Measurements from ENCODE around the gene MACIR. TPM values are rescaled to one million over a fixed set of nuclear protein-coding genes. Genes with fewer than 3 reads are reported as not detected.

Gene MACIR
- total and polyA plus RNA-seq, 9 of the 15 experiments (the other 6 are each of a cell fraction or from before 2014, with no cell fraction given), result 1.4 to 11.6 (median 9.4) TPM

DNA sequence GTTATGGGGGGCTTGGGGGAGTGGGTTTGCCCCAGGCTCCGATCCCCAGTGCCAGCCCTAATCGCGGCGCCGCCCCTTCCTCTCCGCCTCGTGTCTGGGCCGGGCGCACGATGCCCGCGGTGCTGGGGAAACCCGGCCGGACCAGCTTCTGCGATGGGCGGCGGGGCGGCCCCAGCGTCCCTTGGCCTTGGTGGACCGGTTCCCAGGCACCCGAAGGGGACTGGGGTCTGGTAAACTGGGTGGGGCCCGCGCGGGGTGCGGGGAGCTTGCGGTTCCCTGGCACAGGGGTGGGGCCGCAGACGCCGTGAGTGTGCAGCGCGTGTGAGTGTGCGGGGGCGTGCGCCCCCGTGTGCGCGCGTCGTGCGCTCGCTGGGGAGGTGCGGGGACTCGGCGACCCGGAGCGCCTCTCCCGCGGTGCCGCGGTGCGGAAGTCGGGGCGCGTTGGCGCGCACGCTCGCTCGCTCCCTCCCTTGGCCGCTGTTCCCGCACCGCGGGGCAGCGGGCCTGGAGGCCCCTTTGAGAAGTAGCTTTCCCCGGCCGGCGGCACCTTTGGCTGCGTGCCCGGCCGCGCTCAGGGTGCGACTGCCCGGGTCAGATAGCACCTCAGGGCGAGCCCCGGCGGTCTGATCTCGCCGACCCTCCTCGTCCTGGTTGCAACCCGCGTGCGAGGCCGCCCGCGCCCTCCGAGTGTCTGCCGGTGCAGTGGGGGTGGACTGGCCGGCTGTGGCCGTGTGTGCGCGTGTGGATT lies 568 bp downstream of the MACIR start (continued):
- TF ChIP-seq, protein P1, sequence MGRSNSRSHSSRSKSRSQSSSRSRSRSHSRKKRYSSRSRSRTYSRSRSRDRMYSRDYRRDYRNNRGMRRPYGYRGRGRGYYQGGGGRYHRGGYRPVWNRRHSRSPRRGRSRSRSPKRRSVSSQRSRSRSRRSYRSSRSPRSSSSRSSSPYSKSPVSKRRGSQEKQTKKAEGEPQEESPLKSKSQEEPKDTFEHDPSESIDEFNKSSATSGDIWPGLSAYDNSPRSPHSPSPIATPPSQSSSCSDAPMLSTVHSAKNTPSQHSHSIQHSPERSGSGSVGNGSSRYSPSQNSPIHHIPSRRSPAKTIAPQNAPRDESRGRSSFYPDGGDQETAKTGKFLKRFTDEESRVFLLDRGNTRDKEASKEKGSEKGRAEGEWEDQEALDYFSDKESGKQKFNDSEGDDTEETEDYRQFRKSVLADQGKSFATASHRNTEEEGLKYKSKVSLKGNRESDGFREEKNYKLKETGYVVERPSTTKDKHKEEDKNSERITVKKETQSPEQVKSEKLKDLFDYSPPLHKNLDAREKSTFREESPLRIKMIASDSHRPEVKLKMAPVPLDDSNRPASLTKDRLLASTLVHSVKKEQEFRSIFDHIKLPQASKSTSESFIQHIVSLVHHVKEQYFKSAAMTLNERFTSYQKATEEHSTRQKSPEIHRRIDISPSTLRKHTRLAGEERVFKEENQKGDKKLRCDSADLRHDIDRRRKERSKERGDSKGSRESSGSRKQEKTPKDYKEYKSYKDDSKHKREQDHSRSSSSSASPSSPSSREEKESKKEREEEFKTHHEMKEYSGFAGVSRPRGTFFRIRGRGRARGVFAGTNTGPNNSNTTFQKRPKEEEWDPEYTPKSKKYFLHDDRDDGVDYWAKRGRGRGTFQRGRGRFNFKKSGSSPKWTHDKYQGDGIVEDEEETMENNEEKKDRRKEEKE (IDR thresholded peaks at IDR 0.05; ENCODE audit: borderline replicate concordance in 1 of 2, control insufficient read depth in 1 of 2, low read depth in 2 of 2, low read length in 1 of 2), result no peak
- TF ChIP-seq EP400 (IDR thresholded peaks at IDR 0.05), result peak; percentile 67; the same call in 1 of the 2 replicates
- TF ChIP-seq ZBTB7A (IDR thresholded peaks at IDR 0.05; ENCODE audit: borderline replicate concordance, control insufficient read depth, low read depth, low read length), result peak; percentile 53; the same call in 1 of the 2 replicates
- no peak for TF ChIP-seq CREB3 (tag; conservative IDR thresholded peaks at IDR 0.05; ENCODE audit: low read depth)
- TF ChIP-seq PRPF4 (IDR thresholded peaks at IDR 0.05; ENCODE audit: insufficient read depth, low read depth, low read length, poor library complexity, severe bottlenecking), result peak; percentile 71
- TF ChIP-seq ZBTB1 (CRISPR knock-in tag; IDR thresholded peaks at IDR 0.05; ENCODE audit: borderline replicate concordance, low read depth), result peak; percentile 82
- TF ChIP-seq CCNT2 (IDR thresholded peaks at IDR 0.05; ENCODE audit: borderline replicate concordance, extremely low read depth, insufficient read length, low read depth, low read length), result peak; percentile 55
- 0 out of 2 replicates have a peak, but pooled peaks have one; percentile 1 for TF ChIP-seq NFE2 (IDR thresholded peaks at IDR 0.05; ENCODE audit: low read depth)
- no peak for TF ChIP-seq ZNF3 (CRISPR knock-in tag; IDR thresholded peaks at IDR 0.05)
- peak; percentile 85 for TF ChIP-seq EGR1 (conservative IDR thresholded peaks at IDR 0.05)
- TF ChIP-seq, protein P2, sequence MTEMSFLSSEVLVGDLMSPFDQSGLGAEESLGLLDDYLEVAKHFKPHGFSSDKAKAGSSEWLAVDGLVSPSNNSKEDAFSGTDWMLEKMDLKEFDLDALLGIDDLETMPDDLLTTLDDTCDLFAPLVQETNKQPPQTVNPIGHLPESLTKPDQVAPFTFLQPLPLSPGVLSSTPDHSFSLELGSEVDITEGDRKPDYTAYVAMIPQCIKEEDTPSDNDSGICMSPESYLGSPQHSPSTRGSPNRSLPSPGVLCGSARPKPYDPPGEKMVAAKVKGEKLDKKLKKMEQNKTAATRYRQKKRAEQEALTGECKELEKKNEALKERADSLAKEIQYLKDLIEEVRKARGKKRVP (CRISPR knock-in tag; IDR thresholded peaks at IDR 0.05), result no peak
- TF ChIP-seq JUNB (CRISPR knock-in tag; conservative IDR thresholded peaks at IDR 0.05), result no peak
- TF ChIP-seq, protein P3, sequence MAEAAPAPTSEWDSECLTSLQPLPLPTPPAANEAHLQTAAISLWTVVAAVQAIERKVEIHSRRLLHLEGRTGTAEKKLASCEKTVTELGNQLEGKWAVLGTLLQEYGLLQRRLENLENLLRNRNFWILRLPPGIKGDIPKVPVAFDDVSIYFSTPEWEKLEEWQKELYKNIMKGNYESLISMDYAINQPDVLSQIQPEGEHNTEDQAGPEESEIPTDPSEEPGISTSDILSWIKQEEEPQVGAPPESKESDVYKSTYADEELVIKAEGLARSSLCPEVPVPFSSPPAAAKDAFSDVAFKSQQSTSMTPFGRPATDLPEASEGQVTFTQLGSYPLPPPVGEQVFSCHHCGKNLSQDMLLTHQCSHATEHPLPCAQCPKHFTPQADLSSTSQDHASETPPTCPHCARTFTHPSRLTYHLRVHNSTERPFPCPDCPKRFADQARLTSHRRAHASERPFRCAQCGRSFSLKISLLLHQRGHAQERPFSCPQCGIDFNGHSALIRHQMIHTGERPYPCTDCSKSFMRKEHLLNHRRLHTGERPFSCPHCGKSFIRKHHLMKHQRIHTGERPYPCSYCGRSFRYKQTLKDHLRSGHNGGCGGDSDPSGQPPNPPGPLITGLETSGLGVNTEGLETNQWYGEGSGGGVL (CRISPR knock-in tag; IDR thresholded peaks at IDR 0.05), result no peak
- TF ChIP-seq ZFP1 (CRISPR knock-in tag; IDR thresholded peaks at IDR 0.05), result no peak
- TF ChIP-seq SIRT6 (IDR thresholded peaks at IDR 0.05; ENCODE audit: low read depth, low read length), result no peak
- peak; percentile 69 for TF ChIP-seq CBFA2T3 (IDR thresholded peaks at IDR 0.05)
- TF ChIP-seq RFX7 (CRISPR knock-in tag; IDR thresholded peaks at IDR 0.05), result no peak
- no peak for TF ChIP-seq SAFB2 (IDR thresholded peaks at IDR 0.05; ENCODE audit: borderline replicate concordance, low read depth, low read length, severe bottlenecking)
- 0 out of 2 replicates have a peak, but pooled peaks have one; percentile 15 for TF ChIP-seq POLR2A (conservative IDR thresholded peaks at IDR 0.05)
- TF ChIP-seq PHTF2 (CRISPR knock-in tag; IDR thresholded peaks at IDR 0.05), result no peak
- TF ChIP-seq NCOA1 (IDR thresholded peaks at IDR 0.05; ENCODE audit: low read depth), result no peak
